Measurements from ENCODE around the gene ATRX.
"Not testable (repeated sequence)": the region's sequence is repeated elsewhere in the genome, so short reads cannot be mapped to it uniquely, and the experiment has no call there.

ATRX gene

GRCh38 chrX:77731821-77732419 lies 54.1 kb downstream of the ATRX start:
- no peak for DNase-seq (ENCODE audit: low read depth)
- H3K4me3 ChIP-seq (ENCODE audit: low read length), result no peak overlapping the region
- H3K27me3 ChIP-seq (replicated peaks; ENCODE audit: control insufficient read depth, insufficient read depth, low read length), result no peaks in the 10 kb centered on the region

DNA sequence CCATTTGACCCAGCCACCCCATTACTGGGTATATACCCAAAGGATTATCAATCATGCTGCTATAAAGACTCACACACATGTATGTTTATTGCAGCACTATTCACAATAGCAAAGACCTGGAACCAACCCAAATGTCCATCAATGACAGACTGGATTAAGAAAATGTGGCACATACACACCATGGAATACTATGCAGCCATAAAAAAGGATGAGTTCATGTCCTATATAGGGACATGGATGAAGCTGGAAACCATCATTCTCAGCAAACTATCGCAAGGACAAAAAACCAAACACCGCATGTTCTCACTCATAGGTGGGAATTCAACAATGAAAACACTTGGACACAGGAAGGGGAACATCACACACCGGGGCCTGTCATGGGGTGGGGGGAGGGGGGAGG lies 59.9 kb downstream of the ATRX start:
- not testable (repeated sequence) for H3K27me3 ChIP-seq (replicated peaks; ENCODE audit: control insufficient read depth, insufficient read depth, low read length); DNase-seq (ENCODE audit: low read depth); H3K4me3 ChIP-seq (ENCODE audit: low read length); H3K4me1 ChIP-seq (ENCODE audit: control insufficient read depth, insufficient read depth, low read length); H3K36me3 ChIP-seq (ENCODE audit: control insufficient read depth, insufficient read depth, low read length, severe bottlenecking); H3K9ac ChIP-seq (ENCODE audit: low read length); H3K9me3 ChIP-seq (ENCODE audit: control insufficient read depth, low read length)

More at GRCh38 chrX:77731821-77732419, 54.1 kb downstream of the ATRX start:
- no peak overlapping the region for H3K9ac ChIP-seq (ENCODE audit: low read length)
- H3K4me1 ChIP-seq (ENCODE audit: control insufficient read depth, insufficient read depth, low read length), result no peaks in the 10 kb centered on the region
- H3K36me3 ChIP-seq (ENCODE audit: control insufficient read depth, insufficient read depth, low read length, severe bottlenecking), result no peaks in the 10 kb centered on the region
- no peaks in the 10 kb centered on the region for H3K9me3 ChIP-seq (ENCODE audit: control insufficient read depth, low read length)

GRCh38 chrX:77723681-77724080 lies 62.3 kb downstream of the ATRX start:
- Histone ChIP-seq H3K27me3 (replicated peaks; ENCODE audit: control insufficient read depth, insufficient read depth, low read length) (no peaks in the 10 kb centered on the region), H3K4me1 (ENCODE audit: control insufficient read depth, insufficient read depth, low read length) (no peaks in the 10 kb centered on the region), H3K9me3 (ENCODE audit: control insufficient read depth, low read length) (no peaks in the 10 kb centered on the region), H3K9ac (ENCODE audit: low read length) (no peak overlapping the region), H3K36me3 (ENCODE audit: control insufficient read depth, insufficient read depth, low read length, severe bottlenecking) (no peaks in the 10 kb centered on the region), H3K4me3 (ENCODE audit: low read length) (no peak overlapping the region)
- no peak for DNase-seq (ENCODE audit: low read depth)

GRCh38 chrX:77719388-77719787 lies 66.6 kb downstream of the ATRX start:
- Histone ChIP-seq H3K27me3 (replicated peaks; ENCODE audit: control insufficient read depth, insufficient read depth, low read length) (no peaks in the 10 kb centered on the region), H3K4me3 (ENCODE audit: low read length) (no peak overlapping the region), H3K36me3 (ENCODE audit: control insufficient read depth, insufficient read depth, low read length, severe bottlenecking) (peaks cover 8% of the 10 kb centered on the region), H3K9me3 (ENCODE audit: control insufficient read depth, low read length) (no peaks in the 10 kb centered on the region), H3K4me1 (ENCODE audit: control insufficient read depth, insufficient read depth, low read length) (no peaks in the 10 kb centered on the region), H3K9ac (ENCODE audit: low read length) (no peak overlapping the region)
- no peak for DNase-seq (ENCODE audit: low read depth)

DNA sequence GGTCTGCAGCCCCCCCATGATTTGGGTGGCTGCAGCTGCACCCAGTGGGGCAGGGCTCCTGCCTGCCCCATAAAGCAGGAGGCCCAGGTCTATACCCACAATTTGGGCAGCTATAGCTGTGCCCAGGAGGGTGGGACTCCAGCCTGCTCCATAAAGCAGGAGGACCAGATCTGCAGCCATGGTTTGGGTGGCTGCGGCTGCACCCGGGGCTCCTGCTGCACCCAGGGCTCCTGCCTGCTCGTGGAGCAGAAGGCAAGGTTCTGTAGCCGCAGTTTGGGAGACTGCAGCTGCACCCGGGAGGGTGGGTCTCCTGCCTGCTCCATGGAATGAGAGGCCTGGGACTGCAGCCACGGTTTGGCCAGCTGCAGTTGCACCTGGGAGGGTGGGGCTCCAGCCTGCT lies 81.1 kb downstream of the ATRX start:
- H3K4me1 ChIP-seq (ENCODE audit: control insufficient read depth, insufficient read depth, low read length), result no peaks in the 10 kb centered on the region
- H3K36me3 ChIP-seq (ENCODE audit: control insufficient read depth, insufficient read depth, low read length, severe bottlenecking), result no peaks in the 10 kb centered on the region
- no peak for DNase-seq (ENCODE audit: low read depth)

DNA sequence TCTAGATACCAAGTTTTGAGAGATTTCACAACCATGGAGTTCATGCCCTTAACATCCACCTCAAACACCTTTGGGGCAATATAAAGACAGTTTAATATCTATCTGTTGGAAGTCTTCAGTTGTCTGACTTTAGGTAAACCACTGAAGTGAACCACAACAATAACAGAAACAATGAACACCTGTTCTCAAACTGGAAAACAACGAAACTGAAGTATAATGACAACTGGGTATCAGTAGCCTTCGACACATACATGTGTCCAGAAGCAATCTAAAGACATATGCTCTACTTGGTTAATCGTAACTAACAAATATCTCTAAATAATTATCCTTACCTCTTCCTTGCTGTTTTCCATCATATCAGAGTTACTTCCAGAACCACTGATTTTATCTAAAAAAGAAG lies 87.8 kb downstream of the ATRX start:
- Histone ChIP-seq H3K9me3 (ENCODE audit: control insufficient read depth, low read length) (no peaks in the 10 kb centered on the region), H3K4me3 (ENCODE audit: low read length) (no peak overlapping the region), H3K27me3 (replicated peaks; ENCODE audit: control insufficient read depth, insufficient read depth, low read length) (no peaks in the 10 kb centered on the region), H3K4me1 (ENCODE audit: control insufficient read depth, insufficient read depth, low read length) (no peaks in the 10 kb centered on the region), H3K9ac (ENCODE audit: low read length) (no peak overlapping the region), H3K36me3 (ENCODE audit: control insufficient read depth, insufficient read depth, low read length, severe bottlenecking) (peaks cover 19% of the 10 kb centered on the region)
- no peak for DNase-seq (ENCODE audit: low read depth)

More for the DNA sequence above, 81.1 kb downstream of the ATRX start:
- Histone ChIP-seq H3K9me3 (ENCODE audit: control insufficient read depth, low read length) (peaks cover 8% of the 10 kb centered on the region), H3K4me3 (ENCODE audit: low read length) (no peak overlapping the region), H3K27me3 (replicated peaks; ENCODE audit: control insufficient read depth, insufficient read depth, low read length) (no peaks in the 10 kb centered on the region), H3K9ac (ENCODE audit: low read length) (no peak overlapping the region)

DNA sequence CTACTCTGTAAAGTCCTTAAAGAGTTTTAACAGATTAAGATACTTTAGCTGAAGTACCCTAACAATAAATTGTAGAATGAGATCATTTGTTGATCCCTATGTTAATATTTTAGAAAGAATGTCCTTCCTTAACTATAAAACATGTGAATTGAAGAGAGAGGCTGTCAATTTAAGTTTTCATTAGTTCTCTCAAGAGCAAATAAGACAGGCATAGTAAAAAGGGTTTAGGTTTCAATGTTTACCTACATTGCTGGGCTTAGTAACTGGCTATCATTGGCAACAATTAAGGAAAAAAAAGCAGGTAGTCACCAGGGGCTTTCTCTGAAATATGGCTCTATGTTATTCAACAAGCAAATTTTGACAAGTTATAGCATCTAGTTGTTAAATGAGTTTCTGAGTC lies 91.5 kb downstream of the ATRX start:
- Histone ChIP-seq H3K9ac (ENCODE audit: low read length) (no peak overlapping the region), H3K27me3 (replicated peaks; ENCODE audit: control insufficient read depth, insufficient read depth, low read length) (no peaks in the 10 kb centered on the region), H3K4me3 (ENCODE audit: low read length) (no peak overlapping the region), H3K36me3 (ENCODE audit: control insufficient read depth, insufficient read depth, low read length, severe bottlenecking) (peaks cover 23% of the 10 kb centered on the region), H3K4me1 (ENCODE audit: control insufficient read depth, insufficient read depth, low read length) (no peaks in the 10 kb centered on the region), H3K9me3 (ENCODE audit: control insufficient read depth, low read length) (no peaks in the 10 kb centered on the region)
- DNase-seq (ENCODE audit: low read depth), result no peak

DNA sequence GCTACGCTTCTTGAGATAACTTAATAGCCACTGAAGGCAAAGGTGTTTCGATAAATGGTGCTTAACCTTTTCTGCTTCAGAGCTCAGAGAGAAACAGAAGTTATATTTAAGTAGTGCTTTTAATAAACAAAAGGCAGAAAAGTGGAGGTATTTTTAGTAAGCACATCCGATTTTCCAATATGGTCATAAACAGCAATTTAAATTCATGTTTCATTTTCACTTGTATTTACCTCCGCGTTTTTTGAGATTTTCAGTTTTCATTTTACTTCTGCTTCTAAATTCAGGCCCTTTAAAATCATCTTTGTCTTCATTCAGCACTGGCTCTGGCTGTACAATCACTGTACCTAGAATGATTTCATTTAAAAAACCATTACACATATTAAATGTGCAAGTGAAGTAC lies 92.4 kb downstream of the ATRX start:
- Histone ChIP-seq H3K4me1 (ENCODE audit: control insufficient read depth, insufficient read depth, low read length) (no peaks in the 10 kb centered on the region), H3K27me3 (replicated peaks; ENCODE audit: control insufficient read depth, insufficient read depth, low read length) (no peaks in the 10 kb centered on the region), H3K9ac (ENCODE audit: low read length) (no peak overlapping the region), H3K36me3 (ENCODE audit: control insufficient read depth, insufficient read depth, low read length, severe bottlenecking) (peaks cover 23% of the 10 kb centered on the region), H3K4me3 (ENCODE audit: low read length) (no peak overlapping the region), H3K9me3 (ENCODE audit: control insufficient read depth, low read length) (no peaks in the 10 kb centered on the region)
- no peak for DNase-seq (ENCODE audit: low read depth)

GRCh38 chrX:77691916-77692315 lies 94.1 kb downstream of the ATRX start:
- Histone ChIP-seq H3K27me3 (replicated peaks; ENCODE audit: control insufficient read depth, insufficient read depth, low read length) (no peaks in the 10 kb centered on the region), H3K4me3 (ENCODE audit: low read length) (no peak overlapping the region), H3K36me3 (ENCODE audit: control insufficient read depth, insufficient read depth, low read length, severe bottlenecking) (peaks cover 17% of the 10 kb centered on the region), H3K4me1 (ENCODE audit: control insufficient read depth, insufficient read depth, low read length) (no peaks in the 10 kb centered on the region), H3K9me3 (ENCODE audit: control insufficient read depth, low read length) (no peaks in the 10 kb centered on the region), H3K9ac (ENCODE audit: low read length) (no peak overlapping the region)
- DNase-seq (ENCODE audit: low read depth), result no peak

DNA sequence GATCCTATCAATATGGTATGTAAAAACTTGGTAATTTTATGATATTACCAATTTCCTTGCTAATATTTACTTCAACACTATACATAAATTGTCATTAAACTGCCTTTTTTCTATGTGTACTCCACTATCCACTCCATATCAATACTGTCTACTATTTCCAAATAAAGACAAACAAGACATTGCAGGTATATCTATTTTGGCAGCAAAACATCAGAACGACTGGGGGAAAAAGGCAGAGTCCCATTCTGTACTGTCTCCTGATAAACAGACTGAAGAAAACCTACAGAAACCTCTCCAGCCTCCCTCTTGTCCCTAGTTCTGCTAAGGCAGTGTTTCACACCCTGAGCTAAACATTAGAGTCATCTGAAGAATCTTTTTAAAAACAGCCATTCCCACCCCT lies 96.6 kb downstream of the ATRX start:
- Histone ChIP-seq H3K4me3 (ENCODE audit: low read length) (no peak overlapping the region), H3K4me1 (ENCODE audit: control insufficient read depth, insufficient read depth, low read length) (no peaks in the 10 kb centered on the region), H3K9me3 (ENCODE audit: control insufficient read depth, low read length) (no peaks in the 10 kb centered on the region), H3K27me3 (replicated peaks; ENCODE audit: control insufficient read depth, insufficient read depth, low read length) (no peaks in the 10 kb centered on the region), H3K36me3 (ENCODE audit: control insufficient read depth, insufficient read depth, low read length, severe bottlenecking) (peaks cover 21% of the 10 kb centered on the region), H3K9ac (ENCODE audit: low read length) (no peak overlapping the region)
- no peak for DNase-seq (ENCODE audit: low read depth)

GRCh38 chrX:77685683-77686082 lies 100.3 kb downstream of the ATRX start:
- H3K36me3 ChIP-seq (ENCODE audit: control insufficient read depth, insufficient read depth, low read length, severe bottlenecking), result peaks cover 25% of the 10 kb centered on the region
- not testable (repeated sequence) for H3K4me1 ChIP-seq (ENCODE audit: control insufficient read depth, insufficient read depth, low read length); DNase-seq (ENCODE audit: low read depth); H3K4me3 ChIP-seq (ENCODE audit: low read length); H3K27me3 ChIP-seq (replicated peaks; ENCODE audit: control insufficient read depth, insufficient read depth, low read length); H3K9ac ChIP-seq (ENCODE audit: low read length); H3K9me3 ChIP-seq (ENCODE audit: control insufficient read depth, low read length)

DNA sequence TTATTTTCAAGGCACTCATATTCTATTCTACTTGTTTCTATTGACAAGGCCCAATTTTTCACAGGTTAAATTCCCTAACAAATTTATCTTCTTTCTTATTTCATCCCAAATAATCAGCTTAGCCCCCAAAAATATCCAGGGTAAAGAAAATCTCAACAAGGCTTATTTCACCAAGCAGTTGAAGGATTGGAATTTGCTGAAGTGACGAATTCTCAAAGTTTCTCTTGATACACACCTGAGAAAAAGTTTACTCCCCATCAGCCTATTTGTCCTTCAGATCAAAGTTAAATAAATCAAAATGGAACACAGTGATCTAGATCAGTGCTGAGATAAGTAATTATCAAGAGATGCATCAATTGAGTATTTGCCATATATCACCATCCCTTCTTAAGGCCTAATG lies 106.9 kb downstream of the ATRX start:
- H3K9me3 ChIP-seq (ENCODE audit: control insufficient read depth, low read length), result no peaks in the 10 kb centered on the region
- no peak overlapping the region for H3K4me3 ChIP-seq (ENCODE audit: low read length)
- peaks cover 18% of the 10 kb centered on the region for H3K36me3 ChIP-seq (ENCODE audit: control insufficient read depth, insufficient read depth, low read length, severe bottlenecking)
- no peak for DNase-seq (ENCODE audit: low read depth)
- H3K9ac ChIP-seq (ENCODE audit: low read length), result no peak overlapping the region
- no peaks in the 10 kb centered on the region for H3K27me3 ChIP-seq (replicated peaks; ENCODE audit: control insufficient read depth, insufficient read depth, low read length)
- no peaks in the 10 kb centered on the region for H3K4me1 ChIP-seq (ENCODE audit: control insufficient read depth, insufficient read depth, low read length)
